ENCODE results near the gene SAT1. TPM values are rescaled to one million over a fixed set of nuclear protein-coding genes. Genes with fewer than 3 reads are reported as not detected.
"Not testable (repeated sequence)": the region's sequence is repeated elsewhere in the genome, so short reads cannot be mapped to it uniquely, and the experiment has no call there.

SAT1 gene
- total and polyA plus RNA-seq, 2 experiments from 2014 or later: 1,822 to 2,173 TPM

- H2AFZ ChIP-seq: no peak overlapping the region
- no peaks in the 10 kb centered on the region for H3K27me3 ChIP-seq
- no peak overlapping the region for H3K27ac ChIP-seq
- no peaks in the 10 kb centered on the region for H4K20me1 ChIP-seq (ENCODE audit: insufficient read depth, poor library complexity, severe bottlenecking)
- DNase-seq (ENCODE audit: low spot score): no peak
- H3K4me3 ChIP-seq: no peak overlapping the region
- TF ChIP-seq EZH2 (IDR thresholded peaks at IDR 0.05; ENCODE audit: borderline replicate concordance): no peak
- no peak for TF ChIP-seq CTCF (IDR thresholded peaks at IDR 0.05; ENCODE audit: poor library complexity)
- H3K9me3 ChIP-seq (ENCODE audit: low read depth): no peaks in the 10 kb centered on the region
- H3K9me2 ChIP-seq (replicated peaks; ENCODE audit: insufficient read depth): no peaks in the 10 kb centered on the region
- WGBS (ENCODE audit: low lambda C conversion rate, missing lambda C conversion rate): 84% methylated on average over 2 of the region's 2 CpGs
- H3K4me1 ChIP-seq (ENCODE audit: insufficient read depth): no peaks in the 10 kb centered on the region
- H3K79me2 ChIP-seq: no peaks in the 10 kb centered on the region
- no peak overlapping the region for H3K4me2 ChIP-seq
- no peaks in the 10 kb centered on the region for H3K36me3 ChIP-seq (replicated peaks; ENCODE audit: insufficient read depth, low read depth)
Observed at GRCh38 chrX:23770142-23770541, 12.8 kb upstream of the SAT1 start.

DNA sequence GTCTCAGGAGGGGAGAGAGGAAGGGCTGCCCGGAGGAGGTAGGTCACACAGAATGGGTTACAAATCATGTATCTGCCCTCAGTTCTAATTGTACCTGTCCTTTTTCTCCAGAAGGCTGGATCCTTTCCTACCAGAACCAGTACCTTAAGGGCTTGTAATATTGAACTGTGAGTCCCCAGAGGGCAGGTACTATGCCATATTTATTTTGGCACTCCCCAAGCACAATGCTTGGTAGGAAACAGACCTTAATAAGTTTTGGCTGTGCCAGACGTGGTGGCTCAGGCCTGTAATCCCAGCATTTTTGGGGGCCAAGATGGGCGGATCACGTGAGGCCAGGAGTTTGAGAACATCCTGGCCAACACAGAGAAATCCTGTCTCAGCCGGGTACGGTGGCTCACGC, 11.9 kb upstream of the SAT1 start:
- H3K4me3 ChIP-seq; H3K79me2 ChIP-seq; H3K9me2 ChIP-seq (replicated peaks; ENCODE audit: insufficient read depth); H3K27me3 ChIP-seq; H3K4me1 ChIP-seq (ENCODE audit: insufficient read depth); H2AFZ ChIP-seq; H3K36me3 ChIP-seq (replicated peaks; ENCODE audit: insufficient read depth, low read depth); H3K4me2 ChIP-seq; H4K20me1 ChIP-seq (ENCODE audit: insufficient read depth, poor library complexity, severe bottlenecking); H3K27ac ChIP-seq; H3K9me3 ChIP-seq (ENCODE audit: low read depth); DNase-seq (ENCODE audit: low spot score): not testable (repeated sequence)
- WGBS (ENCODE audit: low lambda C conversion rate, missing lambda C conversion rate): 91% methylated on average over 7 of the region's 7 CpGs

DNA sequence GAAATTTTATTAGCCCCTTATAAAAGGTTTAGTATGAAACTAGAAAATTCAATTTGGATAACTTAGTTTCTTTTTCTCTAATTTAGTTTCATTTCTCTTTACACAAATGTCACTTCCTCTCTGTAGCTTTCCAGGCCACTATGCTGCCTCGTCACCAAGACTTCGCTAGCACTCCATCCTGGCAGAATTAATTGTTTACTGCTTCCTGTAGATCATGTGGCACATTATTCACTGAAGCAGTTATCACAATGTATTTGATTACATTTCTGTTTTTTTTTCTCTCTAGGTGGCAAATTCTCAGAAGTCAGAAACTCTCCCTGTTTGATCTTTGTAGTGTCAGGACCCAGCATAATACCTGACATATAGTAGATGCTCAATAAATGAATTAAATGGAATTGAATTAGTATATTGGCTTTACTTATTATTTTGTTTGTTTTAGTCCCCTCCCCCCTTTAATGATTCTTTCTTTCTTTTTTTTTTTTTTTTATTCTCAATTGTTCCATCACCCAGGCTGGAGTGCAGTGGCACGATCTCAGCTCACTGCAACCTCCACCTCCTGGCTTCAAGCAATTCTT, 9.3 kb upstream of the SAT1 start:
- Histone ChIP-seq H3K9me3 (ENCODE audit: low read depth) (no peaks in the 10 kb centered on the region), H3K79me2 (no peaks in the 10 kb centered on the region), H3K4me2 (no peak overlapping the region), H3K4me3 (no peak overlapping the region), H3K4me1 (ENCODE audit: insufficient read depth) (no peaks in the 10 kb centered on the region), H3K36me3 (replicated peaks; ENCODE audit: insufficient read depth, low read depth) (no peaks in the 10 kb centered on the region), H4K20me1 (ENCODE audit: insufficient read depth, poor library complexity, severe bottlenecking) (no peaks in the 10 kb centered on the region), H3K9me2 (replicated peaks; ENCODE audit: insufficient read depth) (no peaks in the 10 kb centered on the region), H2AFZ (no peak overlapping the region), H3K27ac (no peak overlapping the region), H3K27me3 (no peaks in the 10 kb centered on the region)
- 89% methylated on average over 3 of the region's 3 CpGs for WGBS (ENCODE audit: low lambda C conversion rate, missing lambda C conversion rate)
- no peak for TF ChIP-seq CTCF (IDR thresholded peaks at IDR 0.05; ENCODE audit: poor library complexity)
- TF ChIP-seq EZH2phosphoT487 (IDR thresholded peaks at IDR 0.05; ENCODE audit: low read depth, severe bottlenecking, unreplicated experiment): no peak
- TF ChIP-seq EZH2 (IDR thresholded peaks at IDR 0.05; ENCODE audit: borderline replicate concordance): no peak
- DNase-seq (ENCODE audit: low spot score): no peak

- H2AFZ ChIP-seq: no peak overlapping the region
- TF ChIP-seq CTCF (IDR thresholded peaks at IDR 0.05; ENCODE audit: poor library complexity): no peak
- TF ChIP-seq EZH2phosphoT487 (IDR thresholded peaks at IDR 0.05; ENCODE audit: low read depth, severe bottlenecking, unreplicated experiment): no peak
- TF ChIP-seq EZH2 (IDR thresholded peaks at IDR 0.05; ENCODE audit: borderline replicate concordance): no peak
- no peak for DNase-seq (ENCODE audit: low spot score)
- no peaks in the 10 kb centered on the region for H3K9me2 ChIP-seq (replicated peaks; ENCODE audit: insufficient read depth)
- H3K4me2 ChIP-seq: no peak overlapping the region
- no peak overlapping the region for H3K4me3 ChIP-seq
- H4K20me1 ChIP-seq (ENCODE audit: insufficient read depth, poor library complexity, severe bottlenecking): no peaks in the 10 kb centered on the region
- H3K9me3 ChIP-seq (ENCODE audit: low read depth): no peaks in the 10 kb centered on the region
- H3K27me3 ChIP-seq: no peaks in the 10 kb centered on the region
- WGBS (ENCODE audit: low lambda C conversion rate, missing lambda C conversion rate): 89% methylated on average over 3 of the region's 3 CpGs
- H3K79me2 ChIP-seq: no peaks in the 10 kb centered on the region
- H3K27ac ChIP-seq: no peak overlapping the region
- no peaks in the 10 kb centered on the region for H3K36me3 ChIP-seq (replicated peaks; ENCODE audit: insufficient read depth, low read depth)
- H3K4me1 ChIP-seq (ENCODE audit: insufficient read depth): no peaks in the 10 kb centered on the region
Observed at GRCh38 chrX:23776363-23776762, 6.6 kb upstream of the SAT1 start.

All from hepatocyte (in vitro differentiated cells).